GM21526 (cell line): ENCODE measurements around the gene SLAIN2.
A peak's percentile ranks its signal among the peaks of the same experiment; 100 is the strongest.

Experiments
- ATAC-seq: cut with Tn5 transposase; IDR thresholded peaks from one replicate; pipeline ENCODE4 v1.9.1; 2021; ENCODE audit warnings: moderate library complexity; ENCODE audit not compliant: unreplicated experiment, low FRiP score

The SLAIN2 gene

GRCh38 chr4:48333587-48333986, 7.7 kb upstream of the SLAIN2 start:
- ATAC-seq, result no peak

GRCh38 chr4:48334236-48334635, 7.1 kb upstream of the SLAIN2 start:
- no peak for ATAC-seq

GRCh38 chr4:48334900-48335384, 6.4 kb upstream of the SLAIN2 start:
- no peak for ATAC-seq

- ATAC-seq, result no peak
These were observed 5.0 kb upstream of the SLAIN2 start for GRCh38 chr4:48336146-48336870.

- ATAC-seq, result no peak
These were observed 3.6 kb upstream of the SLAIN2 start for GRCh38 chr4:48337731-48338130.

GRCh38 chr4:48339642-48340041, 1.7 kb upstream of the SLAIN2 start:
- ATAC-seq, result no peak

- peak; percentile 5 for ATAC-seq
These were observed 909 bp upstream of the SLAIN2 start for GRCh38 chr4:48340276-48340964.

- ATAC-seq, result peak; percentile 24
These were observed 662 bp downstream of the SLAIN2 start for GRCh38 chr4:48341776-48342605.

GRCh38 chr4:48342606-48342880, 1.2 kb downstream of the SLAIN2 start:
- no peak for ATAC-seq

GRCh38 chr4:48343035-48343434, 1.7 kb downstream of the SLAIN2 start:
- no peak for ATAC-seq

- ATAC-seq, result no peak
These were observed 2.2 kb downstream of the SLAIN2 start for GRCh38 chr4:48343551-48343950.

- ATAC-seq, result no peak
These were observed 4.2 kb downstream of the SLAIN2 start for GRCh38 chr4:48345542-48345941.

GRCh38 chr4:48346594-48346993, 5.3 kb downstream of the SLAIN2 start:
- ATAC-seq, result no peak

GRCh38 chr4:48347282-48347921, 6.1 kb downstream of the SLAIN2 start:
- no peak for ATAC-seq

- no peak for ATAC-seq
These were observed 9.5 kb downstream of the SLAIN2 start for GRCh38 chr4:48350871-48351270.

GRCh38 chr4:48352793-48353192, 11.5 kb downstream of the SLAIN2 start:
- no peak for ATAC-seq

GRCh38 chr4:48356355-48356754, 15.0 kb downstream of the SLAIN2 start:
- ATAC-seq, result no peak

GRCh38 chr4:48360285-48361011, 19.1 kb downstream of the SLAIN2 start:
- no peak for ATAC-seq

GRCh38 chr4:48361012-48361400, 19.7 kb downstream of the SLAIN2 start:
- no peak for ATAC-seq

- no peak for ATAC-seq
These were observed 25.3 kb downstream of the SLAIN2 start for GRCh38 chr4:48366611-48367010.
